GM12875 (cell line): ENCODE results near the gene PODXL2.
"Not testable (repeated sequence)": the region's sequence is repeated elsewhere in the genome, so short reads cannot be mapped to it uniquely, and the experiment has no call there.

Experiments used
- H3K4me3 ChIP-seq: one replicate; pipeline ENCODE4 v1.5.1; 2011; ENCODE audit warnings: low read depth, low read length, control low read depth
- TF ChIP-seq, protein P1 (sequence below): IDR thresholded peaks from 2 replicates; pipeline ENCODE4 v1.5.1; 2011; ENCODE audit warnings: low read depth, mild to moderate bottlenecking, control low read depth, inconsistent platforms, low read length, moderate library complexity, borderline replicate concordance; ENCODE audit not compliant: insufficient read depth

Gene PODXL2

GRCh38 chr3:127678611-127679533 is 49.9 kb downstream of the PODXL2 start:
- TF ChIP-seq, protein P1, sequence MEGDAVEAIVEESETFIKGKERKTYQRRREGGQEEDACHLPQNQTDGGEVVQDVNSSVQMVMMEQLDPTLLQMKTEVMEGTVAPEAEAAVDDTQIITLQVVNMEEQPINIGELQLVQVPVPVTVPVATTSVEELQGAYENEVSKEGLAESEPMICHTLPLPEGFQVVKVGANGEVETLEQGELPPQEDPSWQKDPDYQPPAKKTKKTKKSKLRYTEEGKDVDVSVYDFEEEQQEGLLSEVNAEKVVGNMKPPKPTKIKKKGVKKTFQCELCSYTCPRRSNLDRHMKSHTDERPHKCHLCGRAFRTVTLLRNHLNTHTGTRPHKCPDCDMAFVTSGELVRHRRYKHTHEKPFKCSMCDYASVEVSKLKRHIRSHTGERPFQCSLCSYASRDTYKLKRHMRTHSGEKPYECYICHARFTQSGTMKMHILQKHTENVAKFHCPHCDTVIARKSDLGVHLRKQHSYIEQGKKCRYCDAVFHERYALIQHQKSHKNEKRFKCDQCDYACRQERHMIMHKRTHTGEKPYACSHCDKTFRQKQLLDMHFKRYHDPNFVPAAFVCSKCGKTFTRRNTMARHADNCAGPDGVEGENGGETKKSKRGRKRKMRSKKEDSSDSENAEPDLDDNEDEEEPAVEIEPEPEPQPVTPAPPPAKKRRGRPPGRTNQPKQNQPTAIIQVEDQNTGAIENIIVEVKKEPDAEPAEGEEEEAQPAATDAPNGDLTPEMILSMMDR = no peak
- no peak overlapping the region for H3K4me3 ChIP-seq

DNA sequence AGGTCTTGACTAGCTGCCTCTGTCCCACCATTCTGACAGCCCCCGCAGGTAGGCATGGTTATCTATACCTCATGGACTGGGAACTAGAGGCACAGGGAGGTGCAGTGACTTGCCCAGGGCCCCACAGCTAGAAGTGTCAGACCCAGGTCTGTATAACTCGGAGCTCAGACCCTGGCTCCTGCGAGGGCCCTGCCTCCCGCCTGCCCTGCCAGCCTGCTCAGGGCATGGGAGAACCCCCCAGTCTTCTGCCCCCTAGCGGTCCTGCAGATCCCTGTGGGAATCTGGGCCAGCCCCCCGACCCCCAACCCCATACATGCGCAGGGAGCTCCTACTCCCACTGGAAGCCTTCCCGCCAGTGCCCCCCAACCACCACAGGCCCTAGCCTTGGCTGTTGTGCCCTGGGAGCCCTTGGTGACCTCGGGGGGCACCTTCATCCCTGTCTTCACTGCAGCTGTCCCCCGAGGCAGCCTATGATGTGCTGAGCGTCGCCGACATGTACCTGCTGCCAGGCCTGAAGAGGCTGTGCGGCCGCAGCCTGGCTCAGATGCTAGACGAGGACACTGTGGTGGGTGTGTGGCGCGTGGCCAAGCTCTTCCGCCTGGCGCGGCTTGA is 50.7 kb downstream of the PODXL2 start:
- no peak overlapping the region for H3K4me3 ChIP-seq
- TF ChIP-seq, protein P1 = peak; percentile 37; the same call in 1 of the 2 replicates

DNA sequence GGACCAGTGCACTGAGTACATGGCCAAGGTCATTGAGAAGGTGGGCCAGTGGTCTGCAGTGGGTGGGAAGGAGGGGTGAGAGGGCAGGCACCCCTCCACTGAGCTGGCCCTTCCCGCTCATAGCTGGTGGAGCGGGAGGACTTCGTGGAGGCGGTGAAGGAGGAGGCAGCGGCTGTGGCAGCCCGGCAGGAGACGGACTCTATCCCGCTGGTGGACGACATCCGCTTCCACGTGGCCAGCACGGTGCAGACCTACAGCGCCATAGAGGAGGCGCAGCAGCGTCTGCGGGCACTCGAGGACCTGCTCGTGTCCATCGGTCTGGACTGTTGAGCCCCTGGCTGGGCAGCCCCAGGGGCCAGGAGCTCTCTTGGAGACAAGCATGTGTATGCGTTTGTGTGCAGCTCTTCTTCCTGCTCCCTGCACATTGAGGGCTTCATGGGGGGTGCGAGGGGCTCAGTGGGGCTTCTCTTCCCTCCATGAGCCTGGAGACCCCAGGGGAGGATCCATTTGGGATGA is 51.2 kb downstream of the PODXL2 start:
- TF ChIP-seq, protein P1 = no peak
- no peak overlapping the region for H3K4me3 ChIP-seq

- TF ChIP-seq, protein P1 = no peak
These were observed 51.8 kb downstream of the PODXL2 start for GRCh38 chr3:127680798-127681221.

DNA sequence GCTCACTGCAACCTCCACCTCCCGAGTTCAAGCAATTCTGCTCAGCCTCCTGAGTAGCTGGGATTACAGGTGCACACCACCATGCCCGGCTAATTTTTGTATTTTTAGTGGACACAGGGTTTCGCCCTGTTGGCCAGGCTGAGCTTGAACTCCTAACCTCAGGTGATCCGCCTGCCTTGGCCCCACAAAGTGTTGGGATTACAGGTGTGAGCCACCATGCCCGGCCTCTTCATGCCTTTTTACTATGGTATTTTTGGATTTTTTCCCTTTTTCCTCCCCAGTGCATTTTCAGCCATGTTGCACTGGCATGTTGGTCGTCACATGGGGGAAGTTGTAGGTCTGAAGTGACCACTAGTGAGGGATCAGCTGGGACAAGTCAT is 53.2 kb downstream of the PODXL2 start:
- not testable (repeated sequence) for H3K4me3 ChIP-seq

More at GRCh38 chr3:127680798-127681221, 51.8 kb downstream of the PODXL2 start:
- H3K4me3 ChIP-seq = no peak overlapping the region

DNA sequence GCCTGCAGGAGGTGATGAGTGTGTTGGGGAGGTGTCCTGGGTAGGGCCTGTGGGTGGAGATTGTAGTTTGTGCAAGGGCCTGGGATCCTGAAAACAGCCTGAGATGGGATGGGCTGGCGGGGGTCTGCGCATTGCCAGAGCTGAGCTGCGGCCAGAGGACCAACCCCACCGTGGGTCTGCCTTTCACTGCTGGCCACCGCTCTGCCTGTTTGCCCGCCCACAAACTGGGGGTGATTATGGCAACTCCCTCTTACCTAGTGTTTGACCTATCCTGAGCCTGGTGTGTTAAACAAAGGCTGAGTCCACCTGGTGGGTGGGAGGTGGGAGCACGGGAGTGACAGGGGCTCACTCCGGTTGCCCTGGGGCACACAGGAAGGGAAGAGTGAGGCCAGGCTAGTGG is 53.6 kb downstream of the PODXL2 start:
- TF ChIP-seq, protein P1 = no peak
- H3K4me3 ChIP-seq = no peak overlapping the region

GRCh38 chr3:127684871-127685707 is 56.1 kb downstream of the PODXL2 start:
- TF ChIP-seq, protein P1 = no peak
- H3K4me3 ChIP-seq = no peak overlapping the region
